ENCODE measurements around the gene NPDC1. TPM values are rescaled to one million over a fixed set of nuclear protein-coding genes. Genes with fewer than 3 reads are reported as not detected.

Gene NPDC1
- total and polyA plus RNA-seq, 2 of the 8 experiments (the other 6 are each of a cell fraction or from before 2014, with no cell fraction given), result 26.2 to 44.1 TPM

DNA sequence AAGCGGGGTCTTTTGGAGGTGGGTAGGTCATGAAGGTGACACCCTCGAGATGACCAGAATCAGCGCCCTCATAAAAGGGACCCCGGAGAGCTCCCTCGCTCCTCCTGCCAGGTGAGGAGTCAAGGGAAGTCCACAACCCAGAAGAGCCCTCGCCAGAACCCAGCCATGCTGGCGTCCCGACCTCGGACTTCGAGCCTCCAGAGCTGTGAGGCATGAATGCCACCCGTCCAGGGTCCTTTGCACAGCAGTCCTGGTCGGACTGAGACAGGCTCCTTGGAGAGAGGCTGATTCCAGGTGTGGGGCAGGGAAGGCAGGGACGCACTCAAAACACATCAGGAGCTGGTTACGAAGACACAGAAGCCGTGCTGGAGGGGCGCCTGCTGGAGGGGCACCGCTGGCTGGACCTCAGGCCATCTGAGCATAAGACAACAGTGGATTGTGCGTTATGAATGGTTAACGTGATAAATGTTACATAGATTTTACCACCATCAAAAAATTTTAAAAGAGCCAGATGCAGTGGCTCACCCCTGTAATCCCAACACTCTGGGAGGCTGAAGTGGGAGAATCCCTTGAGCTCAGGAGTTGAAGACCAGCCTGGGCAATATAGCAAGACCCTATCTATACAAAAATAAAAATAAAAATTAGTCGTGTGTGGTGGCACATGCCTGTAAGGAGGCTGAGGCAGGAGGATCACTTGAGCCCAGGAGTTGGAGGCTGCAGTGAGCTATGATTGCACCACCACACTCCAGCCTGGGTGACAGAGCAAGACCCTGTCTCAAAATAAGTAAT, 43.9 kb downstream of the NPDC1 start:
- no peak overlapping the region for H3K4me2 ChIP-seq (ENCODE audit: insufficient read depth in 1 of 2, low read depth in 2 of 2, low read length in 2 of 2)
- H3K9me3 ChIP-seq (ENCODE audit: insufficient read depth in 2 of 2, low read depth in 1 of 2, low read length in 1 of 2), result peaks cover 0 to 10% of the 10 kb centered on the region in 2 experiments; a peak in 1 of 4 replicates
- 87% methylated on average over 15 of the region's 20 CpGs; no CpG with 5 or more reads in 1 of the 2 experiments for WGBS, 2 experiments (ENCODE audit: extremely low coverage in 1 of 2, insufficient coverage in 1 of 2, insufficient read length in 1 of 2, insufficient replicate concordance in 2 of 2, low coverage in 1 of 2, low lambda C conversion rate in 2 of 2, missing lambda C conversion rate in 1 of 2)
- no peak overlapping the region for H2AFZ ChIP-seq (ENCODE audit: low read length)
- H2BK5ac ChIP-seq (ENCODE audit: low read depth, low read length), result no peak overlapping the region
- no peaks in the 10 kb centered on the region; a peak in 1 of 7 replicates for H3K27me3 ChIP-seq (replicated peaks in 1 of 4; ENCODE audit: control insufficient read depth in 3 of 4, extremely low read depth in 1 of 4, insufficient read depth in 3 of 4, low read length in 3 of 4)
- H2AK5ac ChIP-seq (ENCODE audit: low read depth, low read length), result no peak overlapping the region
- H2BK20ac ChIP-seq (ENCODE audit: low read length), result no peak overlapping the region
- no peak overlapping the region for H2BK12ac ChIP-seq (ENCODE audit: low read depth, low read length)
- no peak overlapping the region for H3K4ac ChIP-seq (replicated peaks; ENCODE audit: insufficient read length, low read depth, low read length)
- H4K5ac ChIP-seq (ENCODE audit: insufficient read length, low read depth, low read length), result no peak overlapping the region
- TF ChIP-seq HDAC6 (IDR thresholded peaks at IDR 0.05; ENCODE audit: low read depth, low read length) (no peak), SIN3A (conservative IDR thresholded peaks at IDR 0.05 in 1 of 2, IDR thresholded peaks at IDR 0.05 in 1 of 2; ENCODE audit: low read depth in 1 of 2, low read length in 2 of 2) (no peak), PHF8 (conservative IDR thresholded peaks at IDR 0.05; ENCODE audit: low read depth, low read length) (no peak), RBBP5 (IDR thresholded peaks at IDR 0.05; ENCODE audit: borderline replicate concordance, low read depth, low read length) (no peak), BRCA1 (IDR thresholded peaks at IDR 0.05; ENCODE audit: low read depth, low read length) (no peak), RNF2 (IDR thresholded peaks at IDR 0.05; ENCODE audit: borderline replicate concordance, low read depth, low read length, missing control alignments, poor library complexity, severe bottlenecking) (no peak), TAF7 (optimal IDR thresholded peaks at IDR 0.05; ENCODE audit: borderline replicate concordance, low read depth, low read length) (no peak)
- TF ChIP-seq, protein P1, sequence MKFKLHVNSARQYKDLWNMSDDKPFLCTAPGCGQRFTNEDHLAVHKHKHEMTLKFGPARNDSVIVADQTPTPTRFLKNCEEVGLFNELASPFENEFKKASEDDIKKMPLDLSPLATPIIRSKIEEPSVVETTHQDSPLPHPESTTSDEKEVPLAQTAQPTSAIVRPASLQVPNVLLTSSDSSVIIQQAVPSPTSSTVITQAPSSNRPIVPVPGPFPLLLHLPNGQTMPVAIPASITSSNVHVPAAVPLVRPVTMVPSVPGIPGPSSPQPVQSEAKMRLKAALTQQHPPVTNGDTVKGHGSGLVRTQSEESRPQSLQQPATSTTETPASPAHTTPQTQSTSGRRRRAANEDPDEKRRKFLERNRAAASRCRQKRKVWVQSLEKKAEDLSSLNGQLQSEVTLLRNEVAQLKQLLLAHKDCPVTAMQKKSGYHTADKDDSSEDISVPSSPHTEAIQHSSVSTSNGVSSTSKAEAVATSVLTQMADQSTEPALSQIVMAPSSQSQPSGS (IDR thresholded peaks at IDR 0.05; ENCODE audit: low read length), result no peak
- no peaks in the 10 kb centered on the region for H3K79me1 ChIP-seq (ENCODE audit: low read depth, low read length)
- POLR2A ChIA-PET (ENCODE audit: partially characterized antibody), result no interaction called here
- CTCF ChIA-PET (ENCODE audit: partially characterized antibody), result interaction anchor here (0.6 to 3.5 kb wide), 10 partner anchors 19 to 214 kb away, joined by 3 to 21 read pairs (median 6); partner anchors contain the start of gene DPP7
- H3K56ac ChIP-seq (replicated peaks; ENCODE audit: insufficient read length, low read depth, low read length), result no peak overlapping the region
- peaks cover 0 to 6% (median 4%) of the 10 kb centered on the region in 4 experiments; a peak in 6 of 7 replicates for H3K4me1 ChIP-seq (replicated peaks in 1 of 4; ENCODE audit: control insufficient read depth in 3 of 4, insufficient read depth in 4 of 4, low read length in 3 of 4)
- no peak overlapping the region for H3K4me3 ChIP-seq (ENCODE audit: extremely low read depth in 1 of 4, insufficient read depth in 2 of 4, low read depth in 3 of 4, low read length in 4 of 4)
- H3K14ac ChIP-seq (ENCODE audit: insufficient read length), result no peak overlapping the region
- DNase-seq (ENCODE audit: low read depth in 1 of 2, low spot score in 2 of 2) (no peak), FAIRE-seq (no peak)
- no peaks in the 10 kb centered on the region for H3K36me3 ChIP-seq (ENCODE audit: control insufficient read depth in 2 of 4, insufficient read depth in 4 of 4, low read length in 3 of 4)
- peaks cover 2% of the 10 kb centered on the region; the same call in 1 of the 2 replicates for H3K23me2 ChIP-seq (ENCODE audit: low read depth, low read length)
- H3K18ac ChIP-seq (ENCODE audit: extremely low read depth, low read length), result no peak overlapping the region
- no peak overlapping the region for H3K23ac ChIP-seq (ENCODE audit: insufficient read length)
- no peaks in the 10 kb centered on the region for H4K20me1 ChIP-seq (replicated peaks in 1 of 2; ENCODE audit: control insufficient read depth in 1 of 2, insufficient read depth in 2 of 2, low read length in 2 of 2)
- no peak overlapping the region for H2BK120ac ChIP-seq (replicated peaks; ENCODE audit: low read depth, low read length)
- H3K79me2 ChIP-seq (ENCODE audit: control insufficient read depth in 1 of 2, insufficient read depth in 2 of 2, low read length in 2 of 2), result no peaks in the 10 kb centered on the region
- no peak overlapping the region for H3K27ac ChIP-seq (ENCODE audit: low read depth, low read length)
- no peak overlapping the region for H3K9ac ChIP-seq (replicated peaks in 1 of 4; ENCODE audit: extremely low read depth in 1 of 4, low read depth in 3 of 4, low read length in 3 of 4)
- H2BK15ac ChIP-seq (ENCODE audit: low read length), result no peak overlapping the region
- H4K8ac ChIP-seq (ENCODE audit: extremely low read depth, insufficient read depth, low read length), result no peak overlapping the region
- H4K91ac ChIP-seq (replicated peaks; ENCODE audit: insufficient read length, low read length), result no peak overlapping the region
